Measurements from ENCODE around the gene TMEM95.
A peak's percentile ranks its signal among the peaks of the same experiment; 100 is the strongest.

TMEM95 gene

GRCh38 chr17:7403977-7404736 lies 49.2 kb downstream of the TMEM95 start, which contains the start of gene TMEM256:
TMEM256 (minus strand) TSS chr17:7404097; CDS start chr17:7404084, 13 bp downstream.
- peak within 1 kb of the TSS; percentile 69 for H3K4me3 ChIP-seq (ENCODE audit: control insufficient read depth, low read depth, low read length)
- DNase-seq (ENCODE audit: low read depth): peak; percentile 99
- no peak for TF ChIP-seq CTCF (conservative IDR thresholded peaks at IDR 0.05; ENCODE audit: control insufficient read depth, insufficient read depth, low read depth, low read length)

- H3K4me3 ChIP-seq (ENCODE audit: control insufficient read depth, low read depth, low read length): peak overlapping the region; percentile 69
- no peak for TF ChIP-seq CTCF (conservative IDR thresholded peaks at IDR 0.05; ENCODE audit: control insufficient read depth, insufficient read depth, low read depth, low read length)
- peak; percentile 21 for DNase-seq (ENCODE audit: low read depth)
Observed at GRCh38 chr17:7404737-7405349, 49.9 kb downstream of the TMEM95 start.

- H3K4me3 ChIP-seq (ENCODE audit: control insufficient read depth, low read depth, low read length): peak overlapping the region; percentile 69
- no peak for DNase-seq (ENCODE audit: low read depth)
- no peak for TF ChIP-seq CTCF (conservative IDR thresholded peaks at IDR 0.05; ENCODE audit: control insufficient read depth, insufficient read depth, low read depth, low read length)
Observed at GRCh38 chr17:7405350-7406234, 50.6 kb downstream of the TMEM95 start.

GRCh38 chr17:7406235-7406825 lies 51.4 kb downstream of the TMEM95 start:
- no peak for DNase-seq (ENCODE audit: low read depth)
- peak overlapping the region; percentile 69 for H3K4me3 ChIP-seq (ENCODE audit: control insufficient read depth, low read depth, low read length)
- no peak for TF ChIP-seq CTCF (conservative IDR thresholded peaks at IDR 0.05; ENCODE audit: control insufficient read depth, insufficient read depth, low read depth, low read length)
